Activated CD4-positive, alpha-beta T cell treated with anti-CD3 and anti-CD28 coated beads for 48 hours (primary cell): Measurements from ENCODE around the gene PDXP.
"Not testable (repeated sequence)": the region's sequence is repeated elsewhere in the genome, so short reads cannot be mapped to it uniquely, and the experiment has no call there.

Source experiments
- DNase-seq: peaks from one replicate; pipeline ENCODE4 v3.0.0-alpha.2; 2020

The PDXP gene

GRCh38 chr22:37658133-37659065 lies at the start of gene PDXP:
Gene PDXP (plus strand): TSS chr22:37658723. CDS start chr22:37658783, 60 bp downstream.
- DNase-seq = peak; percentile 99

GRCh38 chr22:37609240-37610152 lies 49.0 kb upstream of the PDXP start:
- DNase-seq = no peak

GRCh38 chr22:37610153-37610475 lies 48.4 kb upstream of the PDXP start:
- not testable (repeated sequence) for DNase-seq

DNA sequence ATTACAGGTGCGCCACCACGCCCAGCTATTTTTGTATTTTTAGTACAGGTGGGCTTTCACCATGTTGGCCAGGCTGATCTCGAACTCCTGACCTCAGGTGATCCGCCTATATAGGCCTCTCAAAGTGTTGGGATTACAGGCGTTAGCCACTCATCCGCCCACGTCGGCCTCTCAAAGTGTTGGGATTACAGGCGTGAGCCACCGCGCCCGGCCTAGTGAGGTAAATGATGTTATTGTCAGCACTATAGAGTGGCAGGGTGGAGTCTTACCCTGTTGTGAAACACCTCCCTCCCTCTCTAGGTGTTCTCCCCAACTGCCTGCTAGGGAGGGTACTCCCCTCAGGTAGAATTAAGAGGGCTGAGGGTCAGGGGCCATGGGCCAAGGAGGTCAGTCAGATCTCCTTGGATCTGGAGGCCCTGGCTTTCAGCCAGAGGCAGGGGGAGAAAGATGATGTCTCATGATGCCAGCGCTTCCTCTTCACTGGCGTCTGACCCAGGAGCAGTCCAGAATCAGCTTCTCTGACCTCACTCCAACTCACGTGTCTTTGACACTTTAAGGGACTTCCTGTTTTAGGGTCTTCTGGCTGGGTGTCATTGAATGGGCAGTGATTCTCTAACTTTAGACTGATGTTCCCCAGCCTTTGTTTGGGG lies 47.9 kb upstream of the PDXP start:
- no peak for DNase-seq

DNA sequence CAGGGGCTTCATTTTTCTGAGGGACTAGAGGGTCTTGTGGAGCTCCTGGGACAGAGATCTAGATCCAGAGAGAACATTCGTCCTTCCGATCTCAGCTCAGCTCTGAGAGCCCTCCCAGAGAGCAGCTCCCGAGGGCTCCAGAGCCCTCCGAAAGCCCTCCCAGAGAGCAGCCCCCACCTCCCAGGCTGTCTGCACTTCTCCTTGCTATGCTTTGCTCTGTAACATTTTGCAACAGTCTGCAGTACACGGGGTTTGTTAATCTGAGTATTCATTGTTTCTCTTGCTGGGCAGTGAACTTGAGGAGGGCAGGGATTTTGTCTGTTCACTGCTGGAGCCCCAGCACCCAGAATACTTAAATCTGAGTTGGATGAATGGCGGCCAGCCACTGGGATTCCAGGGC lies 47.3 kb upstream of the PDXP start:
- no peak for DNase-seq

GRCh38 chr22:37616201-37617083 lies 42.1 kb upstream of the PDXP start:
- DNase-seq = no peak

GRCh38 chr22:37617431-37617830 lies 41.1 kb upstream of the PDXP start:
- no peak for DNase-seq

GRCh38 chr22:37618072-37618656 lies 40.4 kb upstream of the PDXP start:
- no peak for DNase-seq

- DNase-seq = no peak
Measured at GRCh38 chr22:37618674-37619073, 39.8 kb upstream of the PDXP start.

GRCh38 chr22:37619991-37620390 lies 38.5 kb upstream of the PDXP start:
- DNase-seq = no peak

- DNase-seq = no peak
Measured at GRCh38 chr22:37621352-37621860, 37.1 kb upstream of the PDXP start.

DNA sequence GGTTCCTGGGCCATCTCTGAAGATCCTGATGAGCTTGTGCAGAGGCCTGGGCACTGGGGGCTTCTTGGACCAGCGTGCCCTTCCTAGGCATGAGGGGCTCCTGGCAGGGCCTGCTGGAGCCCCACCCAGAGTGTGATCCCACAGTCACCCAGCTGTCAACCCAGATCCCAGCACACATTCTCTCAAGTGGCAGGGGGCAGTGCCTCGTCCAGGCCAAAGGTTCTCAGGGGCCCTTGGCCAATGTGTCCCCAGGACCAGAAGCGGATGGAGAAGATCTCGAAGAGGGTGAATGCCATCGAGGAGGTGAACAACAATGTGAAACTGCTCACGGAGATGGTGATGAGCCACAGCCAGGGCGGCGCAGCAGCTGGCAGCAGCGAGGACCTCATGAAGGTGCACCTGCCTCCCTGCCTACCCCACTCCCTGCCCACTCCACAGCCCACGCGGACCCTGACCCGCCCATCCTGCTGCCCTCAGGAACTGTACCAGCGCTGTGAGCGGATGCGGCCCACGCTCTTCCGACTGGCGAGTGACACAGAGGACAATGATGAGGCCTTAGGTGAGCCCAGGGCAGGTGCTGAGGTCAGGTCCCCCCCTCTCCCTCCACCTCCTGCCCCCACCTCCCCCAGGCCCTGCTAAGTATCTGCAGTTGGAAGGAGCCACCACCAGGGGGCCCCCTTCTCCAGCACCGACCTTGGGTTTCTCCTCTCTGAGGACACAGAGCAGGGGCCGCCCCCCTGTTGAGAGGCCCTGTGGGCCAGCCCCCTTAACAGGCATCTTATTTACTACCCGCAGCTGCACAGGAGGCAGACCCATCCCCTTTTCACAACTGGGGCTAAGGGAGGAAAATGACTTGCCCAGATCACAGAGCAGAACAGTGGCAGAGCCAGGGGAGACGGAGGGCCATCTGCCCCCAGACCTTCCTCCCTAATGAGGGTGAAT lies 35.2 kb upstream of the PDXP start:
- peak; percentile 82 for DNase-seq

GRCh38 chr22:37624017-37624365 lies 34.5 kb upstream of the PDXP start:
- no peak for DNase-seq

DNA sequence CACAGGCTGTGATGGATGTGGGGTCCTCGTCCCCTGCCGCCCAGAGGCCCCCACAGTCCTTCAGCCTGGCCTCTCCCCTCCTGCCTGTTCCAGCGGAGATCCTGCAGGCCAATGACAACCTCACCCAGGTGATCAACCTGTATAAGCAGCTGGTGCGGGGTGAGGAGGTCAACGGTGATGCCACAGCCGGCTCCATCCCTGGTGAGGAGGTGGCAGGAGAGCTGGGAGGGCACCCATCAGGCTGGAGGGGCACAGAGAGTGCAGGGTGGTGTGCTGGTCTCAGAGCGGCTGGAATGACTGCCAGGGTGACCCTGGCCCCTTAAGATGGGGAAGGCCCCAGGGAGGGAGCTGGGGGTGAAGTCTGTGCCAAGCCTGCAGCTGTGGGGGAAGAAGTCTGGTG lies 33.6 kb upstream of the PDXP start:
- no peak for DNase-seq

- no peak for DNase-seq
Measured at GRCh38 chr22:37625737-37626136, 32.8 kb upstream of the PDXP start.

- DNase-seq = no peak
Measured at GRCh38 chr22:37626144-37626543, 32.4 kb upstream of the PDXP start.

- DNase-seq = no peak
Measured at GRCh38 chr22:37626556-37627075, 31.9 kb upstream of the PDXP start.

GRCh38 chr22:37627121-37627520 lies 31.4 kb upstream of the PDXP start:
- DNase-seq = no peak

GRCh38 chr22:37627545-37627944 lies 31.0 kb upstream of the PDXP start:
- DNase-seq = peak; percentile 63

DNA sequence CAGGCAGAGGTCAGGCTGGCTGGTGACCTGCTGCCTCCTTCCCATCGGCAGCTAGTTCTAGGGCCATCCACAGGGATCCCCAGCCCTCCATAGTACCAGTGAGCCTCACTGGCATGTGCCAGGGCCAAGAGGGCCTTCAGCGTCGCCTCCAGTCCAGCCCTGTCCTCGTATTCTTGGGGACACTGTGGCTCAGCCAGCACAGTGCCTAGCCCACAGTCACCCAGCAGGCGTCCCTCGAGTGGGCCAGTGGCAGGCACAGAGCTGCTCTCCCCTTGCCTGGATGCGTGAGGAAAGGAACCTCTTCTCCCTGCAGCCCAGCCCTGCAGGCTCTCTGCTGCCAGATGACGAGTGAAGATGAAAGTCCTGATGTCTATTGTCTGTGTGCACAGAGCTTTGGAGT lies 29.7 kb upstream of the PDXP start:
- no peak for DNase-seq
